ENCODE results near the gene RAD18. TPM values are rescaled to one million over a fixed set of nuclear protein-coding genes. Genes with fewer than 3 reads are reported as not detected.

Gene RAD18
- total and polyA plus RNA-seq, 9 of the 15 experiments (the other 6 are each of a cell fraction or from before 2014, with no cell fraction given) = 19.2 to 49.4 (median 34.4) TPM

GRCh38 chr3:8986741-8987140 lies 23.5 kb upstream of the RAD18 start:
- ATAC-seq = no peak
- TF ChIP-seq KDM5B (IDR thresholded peaks at IDR 0.05; ENCODE audit: insufficient replicate concordance, low read depth, low read length) (no peak), HLTF (IDR thresholded peaks at IDR 0.05) (no peak), GATA2 (CRISPR knock-in tag; IDR thresholded peaks at IDR 0.05) (no peak), CAMTA2 (CRISPR knock-in tag; conservative IDR thresholded peaks at IDR 0.05) (no peak), ZKSCAN8 (CRISPR knock-in tag; IDR thresholded peaks at IDR 0.05) (no peak), CTCF (IDR thresholded peaks at IDR 0.05 in 2 of 3, conservative IDR thresholded peaks at IDR 0.05 in 1 of 3; ENCODE audit: insufficient read depth in 2 of 3, low read depth in 1 of 3, low read length in 3 of 3) (no peak)
- TF ChIP-seq, protein P1, sequence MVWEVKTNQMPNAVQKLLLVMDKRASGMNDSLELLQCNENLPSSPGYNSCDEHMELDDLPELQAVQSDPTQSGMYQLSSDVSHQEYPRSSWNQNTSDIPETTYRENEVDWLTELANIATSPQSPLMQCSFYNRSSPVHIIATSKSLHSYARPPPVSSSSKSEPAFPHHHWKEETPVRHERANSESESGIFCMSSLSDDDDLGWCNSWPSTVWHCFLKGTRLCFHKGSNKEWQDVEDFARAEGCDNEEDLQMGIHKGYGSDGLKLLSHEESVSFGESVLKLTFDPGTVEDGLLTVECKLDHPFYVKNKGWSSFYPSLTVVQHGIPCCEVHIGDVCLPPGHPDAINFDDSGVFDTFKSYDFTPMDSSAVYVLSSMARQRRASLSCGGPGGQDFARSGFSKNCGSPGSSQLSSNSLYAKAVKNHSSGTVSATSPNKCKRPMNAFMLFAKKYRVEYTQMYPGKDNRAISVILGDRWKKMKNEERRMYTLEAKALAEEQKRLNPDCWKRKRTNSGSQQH (CRISPR knock-in tag; IDR thresholded peaks at IDR 0.05) = no peak
- TF ChIP-seq, protein P2, sequence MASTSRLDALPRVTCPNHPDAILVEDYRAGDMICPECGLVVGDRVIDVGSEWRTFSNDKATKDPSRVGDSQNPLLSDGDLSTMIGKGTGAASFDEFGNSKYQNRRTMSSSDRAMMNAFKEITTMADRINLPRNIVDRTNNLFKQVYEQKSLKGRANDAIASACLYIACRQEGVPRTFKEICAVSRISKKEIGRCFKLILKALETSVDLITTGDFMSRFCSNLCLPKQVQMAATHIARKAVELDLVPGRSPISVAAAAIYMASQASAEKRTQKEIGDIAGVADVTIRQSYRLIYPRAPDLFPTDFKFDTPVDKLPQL (IDR thresholded peaks at IDR 0.05; ENCODE audit: extremely low read depth, insufficient read length) = no peak
- intact Hi-C loops (cut with micrococcal nuclease) = loop anchor here (10.0 kb wide), 1 partner anchor 498 kb away; no protein-coding TSS in a partner anchor
- H4K20me1 ChIP-seq (replicated peaks; ENCODE audit: control insufficient read depth, insufficient read depth, low read length) = peaks cover 4% of the 10 kb centered on the region
- ChIA-PET POLR2A (interaction anchor here (0.6 kb wide), 1 partner anchor 150 kb away, joined by 3 read pairs; no protein-coding TSS in a partner anchor), CTCF (ENCODE audit: low intra/inter-chr PET ratio) (interaction anchor here (0.6 to 3.2 kb wide), 2 partner anchors 315 to 437 kb away, joined by 3 to 17 read pairs; no protein-coding TSS in a partner anchor)
- no peak overlapping the region for H3K9ac ChIP-seq (ENCODE audit: insufficient read depth in 1 of 2, low read depth in 2 of 2, low read length in 2 of 2)
- no peak overlapping the region for H3K27ac ChIP-seq (ENCODE audit: extremely low read depth, low read depth, low read length)
- DNase-seq (ENCODE audit: extremely low read depth in 1 of 4, low spot score in 3 of 4) = no peak
- no peak overlapping the region for H3K4me2 ChIP-seq (ENCODE audit: insufficient read depth, low read length)
- H3K27me3 ChIP-seq (ENCODE audit: control insufficient read depth in 2 of 2, insufficient read depth in 2 of 2, low read length in 2 of 2) = peaks cover 54 to 84% of the 10 kb centered on the region in 2 experiments
- no TSS peak for BruUV-seq (replicated peaks)
- in situ Hi-C loops (cut with MboI) = no loop called here
- FAIRE-seq = no peak
- no peaks in the 10 kb centered on the region for H3K9me1 ChIP-seq (ENCODE audit: control insufficient read depth, insufficient read depth, low read length)
- no peak overlapping the region for H3K4me3 ChIP-seq
- no peaks in the 10 kb centered on the region for H3K79me2 ChIP-seq (ENCODE audit: control insufficient read depth, insufficient read depth, low read length)
- peaks cover 0 to 8% of the 10 kb centered on the region in 2 experiments; a peak in 2 of 5 replicates for H3K4me1 ChIP-seq (replicated peaks in 1 of 2; ENCODE audit: control insufficient read depth in 2 of 2, insufficient read depth in 2 of 2, low read length in 2 of 2)
- WGBS (ENCODE audit: insufficient coverage, low coverage, missing lambda C conversion rate) = 0% methylated on average over 6 of the region's 6 CpGs
- H3K9me3 ChIP-seq (replicated peaks; ENCODE audit: control insufficient read depth, insufficient read depth, low read depth, low read length) = peaks cover 6% of the 10 kb centered on the region
- H3K36me3 ChIP-seq (ENCODE audit: control insufficient read depth, insufficient read depth, low read length) = no peaks in the 10 kb centered on the region
- H2AFZ ChIP-seq (ENCODE audit: low read depth, low read length) = no peak overlapping the region
